Measurements from ENCODE around the gene ZFP92. TPM values are rescaled to one million over a fixed set of nuclear protein-coding genes. Genes with fewer than 3 reads are reported as not detected.

The ZFP92 gene
- total RNA-seq, 2 donors from 2014 or later: 2.2 to 2.4 TPM

- H3K9me3 Mint-ChIP-seq: no peaks in the 10 kb centered on the region
- H3K27ac Mint-ChIP-seq: no peak overlapping the region
- no peak for ATAC-seq (replicated peaks in 1 of 2)
- H3K4me3 Mint-ChIP-seq: no peak overlapping the region
- peaks cover 8% of the 10 kb centered on the region for H3K27me3 Mint-ChIP-seq (ENCODE audit: low read depth)
- no peak for DNase-seq
- no peaks in the 10 kb centered on the region for H3K36me3 Mint-ChIP-seq (ENCODE audit: insufficient read depth in 2 of 2)
- H3K4me1 Mint-ChIP-seq (ENCODE audit: low read depth): peaks cover 1% of the 10 kb centered on the region
Observed at GRCh38 chrX:153406903-153407302, 4.4 kb upstream of the ZFP92 start.

- H3K36me3 Mint-ChIP-seq (ENCODE audit: insufficient read depth in 2 of 2): no peaks in the 10 kb centered on the region
- H3K27ac Mint-ChIP-seq: no peak overlapping the region
- DNase-seq: no peak
- peaks cover 6% of the 10 kb centered on the region for H3K4me1 Mint-ChIP-seq (ENCODE audit: low read depth)
- no peaks in the 10 kb centered on the region for H3K9me3 Mint-ChIP-seq
- ATAC-seq (replicated peaks in 1 of 2): no peak
- no peak overlapping the region for H3K4me3 Mint-ChIP-seq
- peaks cover 15% of the 10 kb centered on the region for H3K27me3 Mint-ChIP-seq (ENCODE audit: low read depth)
Observed at GRCh38 chrX:153407736-153408135, 3.5 kb upstream of the ZFP92 start.

- no peak for DNase-seq
- Mint-ChIP-seq H3K4me3 (no peak overlapping the region), H3K36me3 (ENCODE audit: insufficient read depth in 2 of 2) (no peaks in the 10 kb centered on the region), H3K27me3 (ENCODE audit: low read depth) (peaks cover 15% of the 10 kb centered on the region), H3K4me1 (ENCODE audit: low read depth) (peaks cover 6% of the 10 kb centered on the region), H3K9me3 (no peaks in the 10 kb centered on the region), H3K27ac (no peak overlapping the region)
- ATAC-seq (replicated peaks in 1 of 2): no peak
Observed at GRCh38 chrX:153408221-153408721, 3.0 kb upstream of the ZFP92 start.

DNA sequence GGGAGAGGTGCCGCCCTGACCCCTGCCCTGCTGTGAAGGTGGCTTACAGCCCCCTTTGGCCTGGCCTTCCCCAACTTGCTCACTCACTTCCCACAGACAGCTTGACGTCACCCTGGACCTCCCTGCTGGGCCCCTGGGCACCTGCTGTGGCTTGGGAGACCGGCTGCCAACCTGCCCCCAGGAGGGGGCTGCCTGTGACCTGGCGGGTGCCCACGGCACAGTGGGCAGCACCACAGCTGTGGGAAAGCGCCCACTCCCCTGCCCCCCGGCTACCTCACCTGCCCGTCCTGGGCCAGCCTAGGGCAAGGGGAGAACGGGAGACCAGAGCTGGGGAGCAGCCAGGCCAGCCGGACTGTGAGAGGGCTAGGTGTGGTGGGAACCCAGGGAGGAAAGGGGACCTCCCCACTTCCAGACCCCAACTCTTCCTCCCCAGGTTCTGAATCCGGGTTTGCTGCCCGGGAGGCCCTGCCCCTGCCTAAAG, 2.4 kb upstream of the ZFP92 start:
- Mint-ChIP-seq H3K9me3 (no peaks in the 10 kb centered on the region), H3K4me1 (ENCODE audit: low read depth) (peaks cover 6% of the 10 kb centered on the region), H3K27ac (no peak overlapping the region), H3K27me3 (ENCODE audit: low read depth) (peaks cover 15% of the 10 kb centered on the region), H3K4me3 (no peak overlapping the region), H3K36me3 (ENCODE audit: insufficient read depth in 2 of 2) (no peaks in the 10 kb centered on the region)
- DNase-seq (no peak), ATAC-seq (replicated peaks in 1 of 2) (no peak)

- ATAC-seq (replicated peaks in 1 of 2): no peak
- Mint-ChIP-seq H3K4me1 (ENCODE audit: low read depth) (peaks cover 6% of the 10 kb centered on the region), H3K9me3 (no peaks in the 10 kb centered on the region), H3K27me3 (ENCODE audit: low read depth) (peaks cover 15% of the 10 kb centered on the region), H3K27ac (no peak overlapping the region), H3K4me3 (no peak overlapping the region), H3K36me3 (ENCODE audit: insufficient read depth in 2 of 2) (no peaks in the 10 kb centered on the region)
- no peak for DNase-seq
Observed at GRCh38 chrX:153409414-153410101, 1.7 kb upstream of the ZFP92 start.

GRCh38 chrX:153410373-153410772, 899 bp upstream of the ZFP92 start:
- no peak overlapping the region for H3K4me3 Mint-ChIP-seq
- H3K27me3 Mint-ChIP-seq (ENCODE audit: low read depth): peaks cover 15% of the 10 kb centered on the region
- DNase-seq (no peak), ATAC-seq (replicated peaks in 1 of 2) (no peak)
- H3K4me1 Mint-ChIP-seq (ENCODE audit: low read depth): peaks cover 6% of the 10 kb centered on the region
- H3K27ac Mint-ChIP-seq: no peak overlapping the region
- H3K36me3 Mint-ChIP-seq (ENCODE audit: insufficient read depth in 2 of 2): no peaks in the 10 kb centered on the region
- no peaks in the 10 kb centered on the region for H3K9me3 Mint-ChIP-seq

GRCh38 chrX:153410888-153411254, 401 bp upstream of the ZFP92 start:
- Mint-ChIP-seq H3K4me1 (ENCODE audit: low read depth) (peaks cover 6% of the 10 kb centered on the region), H3K27me3 (ENCODE audit: low read depth) (peaks cover 15% of the 10 kb centered on the region), H3K9me3 (no peaks in the 10 kb centered on the region), H3K27ac (no peak overlapping the region), H3K4me3 (peak overlapping the region; percentile 81), H3K36me3 (ENCODE audit: insufficient read depth in 2 of 2) (no peaks in the 10 kb centered on the region)
- DNase-seq (no peak), ATAC-seq (replicated peaks in 1 of 2) (no peak)

DNA sequence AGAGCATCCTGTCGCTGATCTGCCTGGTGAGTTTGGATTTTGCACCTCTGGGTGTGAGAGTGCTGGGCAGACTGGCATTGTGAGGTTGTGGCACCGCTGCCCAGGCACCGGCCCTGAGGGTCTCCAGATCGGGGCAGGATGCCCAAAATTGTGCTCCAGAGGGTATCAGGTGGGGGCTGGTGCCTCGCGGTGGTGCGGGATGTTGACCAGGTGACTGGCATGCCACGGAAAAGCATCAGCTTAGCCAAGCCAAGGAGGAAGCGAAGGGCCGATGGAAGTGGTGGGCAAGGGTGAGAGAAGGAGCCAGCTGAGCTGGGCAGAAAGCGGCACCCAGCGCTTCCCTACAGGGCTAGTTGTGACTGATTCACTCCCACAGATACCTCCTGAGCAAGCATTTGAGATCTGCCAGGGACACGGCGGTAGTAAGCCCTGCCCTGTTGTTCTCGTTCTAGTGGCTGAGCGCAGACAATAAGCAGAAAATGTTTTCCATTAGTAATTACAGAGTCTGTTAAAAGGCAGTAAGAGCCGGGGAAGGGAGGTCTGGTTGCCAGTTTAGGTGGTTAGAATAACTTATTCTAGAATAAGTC, 809 bp downstream of the ZFP92 start:
- Mint-ChIP-seq H3K36me3 (ENCODE audit: insufficient read depth in 2 of 2) (no peaks in the 10 kb centered on the region), H3K27ac (no peak overlapping the region), H3K4me1 (ENCODE audit: low read depth) (peaks cover 6% of the 10 kb centered on the region), H3K27me3 (ENCODE audit: low read depth) (peaks cover 15% of the 10 kb centered on the region), H3K4me3 (peak overlapping the region; percentile 81 to 82), H3K9me3 (no peaks in the 10 kb centered on the region)
- ATAC-seq (replicated peaks in 1 of 2): peak in 1 of 2 donors; percentile 6
- no peak for DNase-seq

- no peaks in the 10 kb centered on the region for H3K9me3 Mint-ChIP-seq
- H3K4me3 Mint-ChIP-seq: no peak overlapping the region
- ATAC-seq (replicated peaks in 1 of 2): no peak
- no peaks in the 10 kb centered on the region for H3K36me3 Mint-ChIP-seq (ENCODE audit: insufficient read depth in 2 of 2)
- no peak overlapping the region for H3K27ac Mint-ChIP-seq
- no peak for DNase-seq
- H3K4me1 Mint-ChIP-seq (ENCODE audit: low read depth): peaks cover 6% of the 10 kb centered on the region
- H3K27me3 Mint-ChIP-seq (ENCODE audit: low read depth): peaks cover 15% of the 10 kb centered on the region
Observed at GRCh38 chrX:153412746-153413720, 1.8 kb downstream of the ZFP92 start.

DNA sequence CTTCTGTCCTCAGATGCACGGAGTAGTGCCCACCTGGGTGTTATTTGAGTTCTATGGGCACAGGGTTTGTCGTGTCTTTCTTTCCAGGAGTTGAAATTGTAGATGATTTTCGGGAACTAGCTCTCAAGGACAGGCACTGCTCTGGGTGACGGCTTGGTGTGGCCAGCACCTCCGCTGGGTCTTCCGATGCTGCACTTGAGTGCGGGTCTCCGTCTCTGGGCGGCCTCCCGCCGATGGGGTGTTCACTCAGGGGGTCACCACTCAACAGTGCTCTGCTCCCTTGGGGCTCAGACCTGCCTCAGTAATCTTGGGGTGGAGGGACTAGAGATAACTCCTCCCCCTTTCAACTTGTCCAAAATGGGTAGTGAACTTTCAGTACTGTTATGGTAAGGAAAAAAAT, 2.5 kb downstream of the ZFP92 start:
- H3K27ac Mint-ChIP-seq: no peak overlapping the region
- ATAC-seq (replicated peaks in 1 of 2): no peak
- H3K27me3 Mint-ChIP-seq (ENCODE audit: low read depth): peaks cover 15% of the 10 kb centered on the region
- DNase-seq: no peak
- no peaks in the 10 kb centered on the region for H3K9me3 Mint-ChIP-seq
- no peaks in the 10 kb centered on the region for H3K36me3 Mint-ChIP-seq (ENCODE audit: insufficient read depth in 2 of 2)
- H3K4me3 Mint-ChIP-seq: no peak overlapping the region
- peaks cover 6% of the 10 kb centered on the region for H3K4me1 Mint-ChIP-seq (ENCODE audit: low read depth)

- DNase-seq (no peak), ATAC-seq (replicated peaks in 1 of 2) (no peak)
- Mint-ChIP-seq H3K4me1 (ENCODE audit: low read depth) (peaks cover 6% of the 10 kb centered on the region), H3K9me3 (no peaks in the 10 kb centered on the region), H3K27ac (no peak overlapping the region), H3K27me3 (ENCODE audit: low read depth) (peaks cover 15% of the 10 kb centered on the region), H3K36me3 (ENCODE audit: insufficient read depth in 2 of 2) (no peaks in the 10 kb centered on the region), H3K4me3 (no peak overlapping the region)
Observed at GRCh38 chrX:153414856-153415510, 3.7 kb downstream of the ZFP92 start.

DNA sequence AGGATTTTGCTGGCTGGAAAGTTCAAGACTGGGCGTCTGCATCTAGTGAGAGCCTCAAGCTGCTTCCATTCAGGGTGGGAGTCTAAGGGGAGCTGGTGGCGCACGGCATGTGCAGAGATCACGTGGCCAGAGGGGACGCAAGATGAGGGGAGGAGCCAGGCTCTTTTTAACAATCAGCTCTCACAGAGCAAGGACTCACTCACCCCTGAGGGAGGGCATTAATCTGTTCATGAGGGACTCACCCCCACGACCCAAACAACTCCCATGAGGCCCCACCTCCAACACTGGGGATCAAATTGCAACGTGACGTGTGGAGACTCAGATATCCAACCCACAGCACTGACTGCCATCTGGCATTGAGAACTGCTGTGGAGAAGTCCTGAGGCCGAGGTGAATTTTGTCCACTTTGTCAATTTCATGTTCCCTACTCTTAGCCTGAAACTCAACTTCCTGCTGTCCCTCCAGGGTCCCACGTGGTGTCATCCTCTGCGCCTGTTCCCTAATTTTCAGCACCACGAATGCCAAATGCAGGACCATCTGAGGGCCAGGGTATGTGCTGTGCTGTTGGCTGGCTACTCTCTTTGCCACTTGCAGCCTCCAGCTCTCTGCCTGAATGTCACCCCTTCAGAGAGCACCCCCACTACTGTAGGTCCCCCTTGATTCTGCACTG, 5.6 kb downstream of the ZFP92 start:
- Mint-ChIP-seq H3K4me3 (no peak overlapping the region), H3K4me1 (ENCODE audit: low read depth) (peaks cover 5% of the 10 kb centered on the region), H3K27ac (no peak overlapping the region), H3K36me3 (ENCODE audit: insufficient read depth in 2 of 2) (no peaks in the 10 kb centered on the region), H3K27me3 (ENCODE audit: low read depth) (peaks cover 7% of the 10 kb centered on the region), H3K9me3 (no peaks in the 10 kb centered on the region)
- no peak for ATAC-seq (replicated peaks in 1 of 2)
- DNase-seq: no peak

All from activated T-cell treated with anti-CD3 and anti-CD28 coated beads, Interleukin-2, amount 50 U/mL, for 72 hours (primary cell).